ENCODE measurements around the gene NHEJ1. TPM values are rescaled to one million over a fixed set of nuclear protein-coding genes. Genes with fewer than 3 reads are reported as not detected.

Gene NHEJ1
- total and polyA plus RNA-seq, 9 donors, result 10.8 to 23.1 (median 17.1) TPM

DNA sequence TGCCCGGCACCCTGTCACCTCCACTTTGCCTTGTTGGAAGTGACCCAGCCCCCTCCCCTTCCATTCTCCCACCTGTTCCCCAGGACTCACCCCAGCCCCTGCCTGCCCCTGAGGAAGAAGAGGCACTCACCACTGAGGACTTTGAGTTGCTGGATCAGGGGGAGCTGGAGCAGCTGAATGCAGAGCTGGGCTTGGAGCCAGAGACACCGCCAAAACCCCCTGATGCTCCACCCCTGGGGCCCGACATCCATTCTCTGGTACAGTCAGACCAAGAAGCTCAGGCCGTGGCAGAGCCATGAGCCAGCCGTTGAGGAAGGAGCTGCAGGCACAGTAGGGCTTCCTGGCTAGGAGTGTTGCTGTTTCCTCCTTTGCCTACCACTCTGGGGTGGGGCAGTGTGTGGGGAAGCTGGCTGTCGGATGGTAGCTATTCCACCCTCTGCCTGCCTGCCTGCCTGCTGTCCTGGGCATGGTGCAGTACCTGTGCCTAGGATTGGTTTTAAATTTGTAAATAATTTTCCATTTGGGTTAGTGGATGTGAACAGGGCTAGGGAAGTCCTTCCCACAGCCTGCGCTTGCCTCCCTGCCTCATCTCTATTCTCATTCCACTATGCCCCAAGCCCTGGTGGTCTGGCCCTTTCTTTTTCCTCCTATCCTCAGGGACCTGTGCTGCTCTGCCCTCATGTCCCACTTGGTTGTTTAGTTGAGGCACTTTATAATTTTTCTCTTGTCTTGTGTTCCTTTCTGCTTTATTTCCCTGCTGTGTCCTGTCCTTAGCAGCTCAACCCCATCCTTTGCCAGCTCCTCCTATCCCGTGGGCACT, 21.9 kb upstream of the NHEJ1 start:
- no peaks in the 10 kb centered on the region for H3K9me3 ChIP-seq
- intact Hi-C loops (cut with DNase I), result loop anchor here in 1 of 4 donors (5.0 kb wide), 1 partner anchor 35 kb away; the partner anchor contains the start of gene ABCB6
- TF ChIP-seq, protein P1, sequence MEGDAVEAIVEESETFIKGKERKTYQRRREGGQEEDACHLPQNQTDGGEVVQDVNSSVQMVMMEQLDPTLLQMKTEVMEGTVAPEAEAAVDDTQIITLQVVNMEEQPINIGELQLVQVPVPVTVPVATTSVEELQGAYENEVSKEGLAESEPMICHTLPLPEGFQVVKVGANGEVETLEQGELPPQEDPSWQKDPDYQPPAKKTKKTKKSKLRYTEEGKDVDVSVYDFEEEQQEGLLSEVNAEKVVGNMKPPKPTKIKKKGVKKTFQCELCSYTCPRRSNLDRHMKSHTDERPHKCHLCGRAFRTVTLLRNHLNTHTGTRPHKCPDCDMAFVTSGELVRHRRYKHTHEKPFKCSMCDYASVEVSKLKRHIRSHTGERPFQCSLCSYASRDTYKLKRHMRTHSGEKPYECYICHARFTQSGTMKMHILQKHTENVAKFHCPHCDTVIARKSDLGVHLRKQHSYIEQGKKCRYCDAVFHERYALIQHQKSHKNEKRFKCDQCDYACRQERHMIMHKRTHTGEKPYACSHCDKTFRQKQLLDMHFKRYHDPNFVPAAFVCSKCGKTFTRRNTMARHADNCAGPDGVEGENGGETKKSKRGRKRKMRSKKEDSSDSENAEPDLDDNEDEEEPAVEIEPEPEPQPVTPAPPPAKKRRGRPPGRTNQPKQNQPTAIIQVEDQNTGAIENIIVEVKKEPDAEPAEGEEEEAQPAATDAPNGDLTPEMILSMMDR (IDR thresholded peaks at IDR 0.05), result no peak
- TF ChIP-seq EP300 (IDR thresholded peaks at IDR 0.05) (no peak), POLR2A (IDR thresholded peaks at IDR 0.05) (no peak)
- no peak overlapping the region for H3K27ac ChIP-seq
- no peak overlapping the region for H3K4me3 ChIP-seq
- DNase-seq, result no peak
- no peaks in the 10 kb centered on the region for H3K36me3 ChIP-seq
- peaks cover 8% of the 10 kb centered on the region for H3K4me1 ChIP-seq (ENCODE audit: insufficient read depth)
- 56 to 72% (median 60%) methylated on average over 8 of the region's 8 CpGs for WGBS, 3 donors
- no peaks in the 10 kb centered on the region for H3K27me3 ChIP-seq

- no peaks in the 10 kb centered on the region for H3K27me3 ChIP-seq
- DNase-seq, result peak in 1 of 5 donors; percentile 12
- no peaks in the 10 kb centered on the region for H3K36me3 ChIP-seq
- no peak overlapping the region for H3K27ac ChIP-seq
- H3K4me1 ChIP-seq (ENCODE audit: insufficient read depth), result peaks cover 8% of the 10 kb centered on the region
- WGBS, 3 donors, result 86 to 92% (median 88%) methylated on average over 6 of the region's 6 CpGs
- H3K9me3 ChIP-seq, result no peaks in the 10 kb centered on the region
- TF ChIP-seq, protein P1 (IDR thresholded peaks at IDR 0.05), result no peak
- TF ChIP-seq POLR2A (IDR thresholded peaks at IDR 0.05), result no peak
- TF ChIP-seq EP300 (IDR thresholded peaks at IDR 0.05), result no peak
- intact Hi-C loops (cut with DNase I), result loop anchor here in 1 of 4 donors (5.0 kb wide), 1 partner anchor 36 kb away; the partner anchor contains the start of gene ABCB6
- H3K4me3 ChIP-seq, result no peak overlapping the region
Measured at GRCh38 chr2:219181531-219181930, 20.9 kb upstream of the NHEJ1 start.

GRCh38 chr2:219180961-219181360, 20.3 kb upstream of the NHEJ1 start:
- no peaks in the 10 kb centered on the region for H3K27me3 ChIP-seq
- intact Hi-C loops (cut with DNase I), result loop anchor here in 1 of 4 donors (5.0 kb wide), 1 partner anchor 36 kb away; the partner anchor contains the start of gene ABCB6
- H3K27ac ChIP-seq, result no peak overlapping the region
- H3K4me1 ChIP-seq (ENCODE audit: insufficient read depth), result peaks cover 8% of the 10 kb centered on the region
- TF ChIP-seq, protein P1 (IDR thresholded peaks at IDR 0.05), result no peak
- TF ChIP-seq EP300 (IDR thresholded peaks at IDR 0.05), result no peak
- no peak for TF ChIP-seq POLR2A (IDR thresholded peaks at IDR 0.05)
- peak in 1 of 5 donors; percentile 6 for DNase-seq
- no peak overlapping the region for H3K4me3 ChIP-seq
- WGBS, 3 donors, result 87% methylated on average over 5 of the region's 5 CpGs
- no peaks in the 10 kb centered on the region for H3K36me3 ChIP-seq
- no peaks in the 10 kb centered on the region for H3K9me3 ChIP-seq

- DNase-seq, result peak in 1 of 5 donors; percentile 12
- intact Hi-C loops (cut with DNase I), result loop anchor here in 2 of 4 donors (5.0 to 10.0 kb wide), 4 partner anchors 37 to 1165 kb away; partner anchors contain the start of genes ABCB6 (in 2 of the 2), ANKZF1 (in 1 of the 2) and ATG9A (in 1 of the 2)
- H3K4me1 ChIP-seq (ENCODE audit: insufficient read depth), result peaks cover 8% of the 10 kb centered on the region
- WGBS, 3 donors, result 90 to 93% (median 91%) methylated on average over 9 of the region's 9 CpGs
- no peak for TF ChIP-seq POLR2A (IDR thresholded peaks at IDR 0.05)
- TF ChIP-seq, protein P1 (IDR thresholded peaks at IDR 0.05), result no peak
- H3K27ac ChIP-seq, result no peak overlapping the region
- no peaks in the 10 kb centered on the region for H3K36me3 ChIP-seq
- H3K4me3 ChIP-seq, result no peak overlapping the region
- no peaks in the 10 kb centered on the region for H3K27me3 ChIP-seq
- H3K9me3 ChIP-seq, result no peaks in the 10 kb centered on the region
Measured at GRCh38 chr2:219179601-219180465, 19.2 kb upstream of the NHEJ1 start.

Measured in ovary (tissue), 9 donors.